PFSK-1 (cell line): ENCODE measurements around the gene MRPL19.

ENCODE experiments used
- FOXP2 ChIP-seq: optimal IDR thresholded peaks from 2 replicates; pipeline ENCODE3; 2011; ENCODE audit warnings: borderline replicate concordance, control low read depth, inconsistent platforms; ENCODE audit not compliant: insufficient read depth; ENCODE audit errors: extremely low read length, extremely low read depth
- POLR2AphosphoS5 ChIP-seq: IDR thresholded peaks from 2 replicates; pipeline ENCODE4 v1.6.1; 2012; ENCODE audit warnings: low read depth, mild to moderate bottlenecking, control low read depth, low read length, moderate library complexity
- SIN3A ChIP-seq: IDR thresholded peaks from 2 replicates; pipeline ENCODE4 v1.6.1; 2012; ENCODE audit warnings: mild to moderate bottlenecking, low read length, moderate library complexity, borderline replicate concordance; ENCODE audit not compliant: insufficient read depth
- TAF1 ChIP-seq: IDR thresholded peaks from 2 replicates; pipeline ENCODE4 v1.6.1; 2012; ENCODE audit warnings: low read length, control low read depth, borderline replicate concordance; ENCODE audit not compliant: insufficient read depth
- TF ChIP-seq, protein P1 (sequence below), 2 experiments: IDR thresholded peaks; 2 replicates each; pipeline versions ENCODE4 v1.6.1 to v1.8.0; 2011 to 2012; ENCODE audit warnings: low read depth in 2 of 2, low read length in 2 of 2, control low read depth in 1 of 2, inconsistent platforms in 1 of 2, mild to moderate bottlenecking in 1 of 2, moderate library complexity in 1 of 2; ENCODE audit not compliant: insufficient read depth in 1 of 2

The MRPL19 gene

DNA sequence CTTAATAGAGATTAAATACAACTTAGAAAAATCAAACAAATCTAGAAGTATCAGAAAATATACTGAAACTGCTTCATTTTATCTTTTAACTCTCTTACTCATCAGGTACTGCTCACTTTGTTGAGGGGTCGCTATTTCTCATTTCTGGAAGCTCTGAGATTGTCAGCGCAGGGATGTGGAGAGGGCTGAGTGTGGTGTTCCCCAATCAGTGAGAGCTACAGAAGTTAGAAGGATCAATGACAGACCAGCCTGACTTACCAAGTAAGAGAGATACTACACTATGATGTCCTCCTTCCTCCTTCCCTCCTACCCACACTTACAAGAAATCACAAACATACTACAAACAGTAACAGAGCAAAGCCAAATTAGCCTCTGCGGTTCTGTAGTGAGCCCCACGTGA is 56.0 kb downstream of the MRPL19 start:
- TF ChIP-seq FOXP2 = no peak
- no peak for TF ChIP-seq TAF1
- TF ChIP-seq, protein P1, sequence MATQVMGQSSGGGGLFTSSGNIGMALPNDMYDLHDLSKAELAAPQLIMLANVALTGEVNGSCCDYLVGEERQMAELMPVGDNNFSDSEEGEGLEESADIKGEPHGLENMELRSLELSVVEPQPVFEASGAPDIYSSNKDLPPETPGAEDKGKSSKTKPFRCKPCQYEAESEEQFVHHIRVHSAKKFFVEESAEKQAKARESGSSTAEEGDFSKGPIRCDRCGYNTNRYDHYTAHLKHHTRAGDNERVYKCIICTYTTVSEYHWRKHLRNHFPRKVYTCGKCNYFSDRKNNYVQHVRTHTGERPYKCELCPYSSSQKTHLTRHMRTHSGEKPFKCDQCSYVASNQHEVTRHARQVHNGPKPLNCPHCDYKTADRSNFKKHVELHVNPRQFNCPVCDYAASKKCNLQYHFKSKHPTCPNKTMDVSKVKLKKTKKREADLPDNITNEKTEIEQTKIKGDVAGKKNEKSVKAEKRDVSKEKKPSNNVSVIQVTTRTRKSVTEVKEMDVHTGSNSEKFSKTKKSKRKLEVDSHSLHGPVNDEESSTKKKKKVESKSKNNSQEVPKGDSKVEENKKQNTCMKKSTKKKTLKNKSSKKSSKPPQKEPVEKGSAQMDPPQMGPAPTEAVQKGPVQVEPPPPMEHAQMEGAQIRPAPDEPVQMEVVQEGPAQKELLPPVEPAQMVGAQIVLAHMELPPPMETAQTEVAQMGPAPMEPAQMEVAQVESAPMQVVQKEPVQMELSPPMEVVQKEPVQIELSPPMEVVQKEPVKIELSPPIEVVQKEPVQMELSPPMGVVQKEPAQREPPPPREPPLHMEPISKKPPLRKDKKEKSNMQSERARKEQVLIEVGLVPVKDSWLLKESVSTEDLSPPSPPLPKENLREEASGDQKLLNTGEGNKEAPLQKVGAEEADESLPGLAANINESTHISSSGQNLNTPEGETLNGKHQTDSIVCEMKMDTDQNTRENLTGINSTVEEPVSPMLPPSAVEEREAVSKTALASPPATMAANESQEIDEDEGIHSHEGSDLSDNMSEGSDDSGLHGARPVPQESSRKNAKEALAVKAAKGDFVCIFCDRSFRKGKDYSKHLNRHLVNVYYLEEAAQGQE (IDR thresholded peaks at IDR 0.05; ENCODE audit: insufficient read depth in 1 of 2, low read depth in 2 of 2, low read length in 2 of 2) = no peak
- no peak for TF ChIP-seq SIN3A
- no peak for TF ChIP-seq POLR2AphosphoS5

DNA sequence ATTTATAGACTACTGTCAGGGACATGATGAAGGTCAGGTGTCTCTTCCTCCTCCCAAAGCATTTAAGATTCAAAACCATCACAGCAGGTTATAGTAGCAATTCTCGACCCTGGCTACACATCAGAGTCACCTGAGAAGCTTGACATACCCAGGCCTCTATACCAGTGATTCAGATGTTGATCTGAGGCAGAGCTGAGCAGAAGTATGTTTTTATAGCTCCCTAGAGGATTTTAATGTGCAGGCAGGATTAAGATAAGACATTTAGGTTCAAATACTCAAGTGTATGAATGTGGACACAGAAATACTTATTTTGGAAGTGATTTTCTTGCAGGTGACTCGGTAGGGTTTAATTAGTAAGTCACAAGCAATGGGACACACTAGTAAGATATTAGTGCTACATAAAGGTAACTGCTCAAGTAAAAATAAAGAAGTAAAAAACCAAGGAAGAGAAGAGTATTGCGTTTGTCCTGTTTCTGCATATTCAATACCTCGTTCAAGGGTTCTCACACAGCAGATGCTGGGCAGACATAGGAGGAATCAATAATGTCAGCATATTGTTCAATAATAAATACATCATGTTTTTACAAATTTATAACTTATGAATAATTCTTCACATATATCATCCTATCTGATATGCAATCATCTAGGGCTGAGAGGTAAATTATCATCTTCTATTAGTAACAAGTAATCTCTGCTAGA is 57.2 kb downstream of the MRPL19 start:
- TF ChIP-seq TAF1 (no peak), SIN3A (no peak), FOXP2 (no peak), POLR2AphosphoS5 (no peak)
- TF ChIP-seq, protein P1 (IDR thresholded peaks at IDR 0.05; ENCODE audit: insufficient read depth in 1 of 2, low read depth in 2 of 2, low read length in 2 of 2) = no peak

DNA sequence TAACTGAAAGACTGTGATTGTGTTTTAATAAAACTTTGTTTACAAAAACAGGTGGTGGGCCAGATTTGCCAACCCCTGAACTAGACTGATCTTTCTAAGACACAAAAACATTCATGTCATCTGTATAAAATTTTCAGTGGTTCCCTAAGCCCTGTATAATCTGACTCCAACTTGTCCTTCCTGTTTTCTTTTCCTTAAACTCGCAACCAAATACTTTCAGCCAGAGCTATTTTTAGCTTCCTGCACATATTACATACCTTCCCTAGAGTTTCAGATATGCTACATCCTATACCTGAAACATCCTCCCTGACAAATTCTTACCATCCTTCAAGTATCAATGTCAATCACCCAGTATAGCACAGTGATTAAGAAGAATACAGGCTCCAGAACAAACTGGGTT is 59.3 kb downstream of the MRPL19 start:
- TF ChIP-seq TAF1 = no peak

DNA sequence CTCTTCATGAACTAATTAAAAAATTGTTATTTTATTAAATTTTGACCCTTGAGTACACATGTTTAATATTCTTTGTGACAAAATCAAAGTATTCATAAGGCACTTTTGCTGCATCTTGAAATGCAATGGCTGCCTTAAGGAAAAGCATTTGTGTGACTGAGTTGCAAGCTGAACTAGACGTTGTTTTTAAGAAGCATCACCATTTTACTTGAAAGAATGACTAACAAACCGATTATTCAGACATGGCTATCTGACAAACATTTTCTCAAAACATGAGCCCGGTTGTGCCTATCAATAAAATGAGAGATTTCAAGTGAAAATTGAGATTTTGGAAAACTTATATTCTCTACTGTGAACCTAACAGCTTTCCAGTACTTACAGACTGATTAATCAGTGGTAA is 61.3 kb downstream of the MRPL19 start:
- TF ChIP-seq, protein P1 (IDR thresholded peaks at IDR 0.05; ENCODE audit: insufficient read depth in 1 of 2, low read depth in 2 of 2, low read length in 2 of 2) = no peak
- TF ChIP-seq POLR2AphosphoS5 = no peak
- no peak for TF ChIP-seq SIN3A
- no peak for TF ChIP-seq TAF1

DNA sequence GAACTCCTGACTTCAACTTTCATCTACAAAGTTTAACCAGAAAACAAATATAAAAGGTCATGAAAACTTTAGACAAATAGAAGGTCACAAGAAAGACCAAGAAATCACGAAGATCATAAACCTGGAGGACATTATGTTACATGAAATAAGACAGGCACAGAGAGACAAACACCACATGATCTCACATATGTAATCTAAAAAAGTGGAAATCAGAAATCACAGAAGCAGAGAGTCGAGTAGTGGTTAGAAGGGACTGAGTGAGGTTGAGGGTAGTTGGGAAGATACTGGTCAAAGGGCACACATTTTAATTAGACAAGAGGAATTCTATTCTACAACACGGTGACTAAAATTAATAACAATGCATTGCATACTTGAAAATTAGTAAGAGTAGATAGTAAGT is 62.7 kb downstream of the MRPL19 start:
- TF ChIP-seq FOXP2 = no peak
- TF ChIP-seq SIN3A = no peak
- TF ChIP-seq, protein P1 (IDR thresholded peaks at IDR 0.05; ENCODE audit: insufficient read depth in 1 of 2, low read depth in 2 of 2, low read length in 2 of 2) = no peak

DNA sequence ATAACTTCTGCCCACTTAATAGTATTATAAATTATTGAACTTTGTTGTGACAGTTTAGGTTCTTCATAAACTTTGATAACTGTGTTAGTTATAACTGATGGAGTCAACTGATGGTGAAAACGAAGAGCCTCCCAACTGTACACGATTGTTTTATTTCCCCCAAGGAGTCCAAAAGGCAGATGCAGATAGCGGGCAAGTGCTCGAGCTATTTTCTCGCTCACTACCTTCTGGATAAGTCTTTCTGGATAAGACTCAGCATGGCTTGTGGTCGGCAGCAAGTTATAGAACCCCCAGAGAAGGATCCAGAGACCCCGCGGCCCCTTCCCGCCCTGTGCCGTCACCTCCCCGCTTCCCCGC is 63.6 kb downstream of the MRPL19 start:
- TF ChIP-seq SIN3A (no peak), TAF1 (no peak), POLR2AphosphoS5 (no peak), FOXP2 (no peak)
- TF ChIP-seq, protein P1 (IDR thresholded peaks at IDR 0.05; ENCODE audit: insufficient read depth in 1 of 2, low read depth in 2 of 2, low read length in 2 of 2) = no peak
